Skeletal muscle satellite cell (primary cell): Measurements from ENCODE around the gene ZNF407.

Source experiments
- H3K27me3 ChIP-seq: 2 replicates; pipeline ENCODE4 v1.7.0; 2013; ENCODE audit warnings: low read length; ENCODE audit not compliant: control insufficient read depth, insufficient read depth
- H3K36me3 ChIP-seq: 2 replicates; pipeline ENCODE4 v1.7.0; 2013; ENCODE audit warnings: mild to moderate bottlenecking, control low read depth, low read length; ENCODE audit not compliant: insufficient read depth
- H3K4me1 ChIP-seq: 2 replicates; pipeline ENCODE4 v1.7.0; 2013; ENCODE audit warnings: low read length; ENCODE audit not compliant: control insufficient read depth, insufficient read depth
- H3K4me2 ChIP-seq: 2 replicates; pipeline ENCODE4 v1.7.0; 2013; ENCODE audit warnings: mild to moderate bottlenecking, low read length
- H3K4me3 ChIP-seq: 2 replicates; pipeline ENCODE4 v1.7.0; 2013; ENCODE audit warnings: low read length
- H3K9ac ChIP-seq: 2 replicates; pipeline ENCODE4 v1.7.0; 2013; ENCODE audit warnings: mild to moderate bottlenecking, low read depth, low read length, moderate library complexity
- H3K9me3 ChIP-seq: replicated peaks from 2 replicates; pipeline ENCODE4 v1.7.0; 2013; ENCODE audit warnings: mild to moderate bottlenecking, control low read depth, low read length

The ZNF407 gene

DNA sequence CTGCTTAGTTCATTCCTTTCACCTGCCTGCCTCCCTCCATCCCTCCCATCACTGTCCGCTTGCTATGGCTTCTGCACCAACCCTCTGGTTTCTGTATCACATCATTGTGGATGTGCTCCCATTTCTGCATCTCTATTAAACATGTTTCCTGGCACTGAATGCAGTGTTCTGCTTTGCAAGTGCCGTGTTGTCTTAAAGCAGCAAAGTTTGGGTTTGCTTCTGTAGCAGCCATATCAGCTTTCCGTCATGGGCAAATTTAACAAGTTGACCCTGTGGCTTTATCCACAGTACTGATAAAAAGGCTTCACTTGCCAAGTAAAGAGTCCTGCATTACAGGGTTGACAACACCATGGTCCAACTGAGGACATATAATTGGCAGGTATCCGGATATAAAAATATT is 445.8 kb downstream of the ZNF407 start:
- Histone ChIP-seq H3K36me3 (no peaks in the 10 kb centered on the region), H3K4me1 (no peaks in the 10 kb centered on the region), H3K4me3 (no peak overlapping the region), H3K27me3 (no peaks in the 10 kb centered on the region), H3K4me2 (no peak overlapping the region), H3K9me3 (no peaks in the 10 kb centered on the region), H3K9ac (no peak overlapping the region)

DNA sequence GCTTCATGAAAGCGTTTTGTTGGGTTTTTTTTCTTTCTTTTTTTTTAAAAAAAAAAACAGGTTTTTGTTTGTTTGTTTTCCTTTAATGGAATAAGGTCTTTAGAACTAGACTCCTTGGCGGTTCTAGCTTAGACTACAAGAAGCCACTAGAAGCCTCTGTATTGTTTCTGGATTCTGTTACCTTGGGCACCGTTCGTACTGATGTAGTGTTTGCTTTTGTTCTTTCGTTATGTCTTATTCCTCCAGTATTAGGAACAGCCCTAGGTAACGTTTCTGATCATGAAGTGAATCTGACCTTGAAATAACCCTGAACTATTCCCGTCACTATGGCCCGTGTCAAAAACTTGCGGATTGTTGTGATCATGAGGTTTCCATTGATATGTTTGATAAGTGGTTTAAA is 446.6 kb downstream of the ZNF407 start:
- Histone ChIP-seq H3K4me3 (no peak overlapping the region), H3K4me1 (no peaks in the 10 kb centered on the region), H3K9ac (no peak overlapping the region), H3K36me3 (no peaks in the 10 kb centered on the region), H3K4me2 (no peak overlapping the region), H3K9me3 (no peaks in the 10 kb centered on the region), H3K27me3 (no peaks in the 10 kb centered on the region)

DNA sequence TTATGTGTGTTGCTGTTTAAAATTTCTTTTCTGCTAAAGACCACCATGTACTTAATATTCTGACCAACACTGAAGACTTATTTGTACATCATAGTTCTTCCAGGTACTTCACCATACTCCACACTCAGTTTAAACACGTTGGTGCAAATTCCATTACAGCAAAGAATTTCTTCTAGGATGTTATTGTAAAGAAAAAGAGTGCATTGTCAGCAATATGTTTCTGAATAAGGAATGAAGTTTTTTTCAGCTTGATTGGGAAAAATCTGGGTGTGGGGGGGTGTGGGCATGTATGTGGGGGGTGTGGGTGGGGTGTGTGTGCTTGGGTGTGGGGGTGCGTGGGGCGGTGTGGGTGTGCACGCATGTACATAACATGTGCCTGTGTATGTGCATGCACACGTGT is 447.1 kb downstream of the ZNF407 start:
- Histone ChIP-seq H3K4me1 (no peaks in the 10 kb centered on the region), H3K9me3 (no peaks in the 10 kb centered on the region), H3K9ac (no peak overlapping the region), H3K4me2 (no peak overlapping the region), H3K27me3 (no peaks in the 10 kb centered on the region), H3K36me3 (no peaks in the 10 kb centered on the region), H3K4me3 (no peak overlapping the region)

DNA sequence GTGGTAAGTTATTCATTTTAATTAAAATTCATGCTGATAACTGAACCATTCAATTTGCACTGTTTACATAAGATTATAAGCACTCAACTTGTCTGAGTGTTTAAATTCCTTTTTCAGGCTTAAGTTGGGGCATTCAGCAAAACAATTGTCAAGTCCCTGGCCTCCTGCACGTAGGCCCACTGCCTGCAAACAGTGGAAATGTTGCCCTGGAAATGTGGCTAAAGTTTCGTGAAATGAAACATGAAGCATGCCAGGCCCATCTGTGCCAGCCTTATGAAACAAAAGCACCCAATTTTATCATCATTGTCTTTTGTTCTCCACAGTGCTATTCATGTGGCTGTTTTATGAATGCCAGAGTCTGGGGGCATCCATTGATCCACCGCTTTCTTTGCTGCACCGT is 447.6 kb downstream of the ZNF407 start:
- no peaks in the 10 kb centered on the region for H3K4me1 ChIP-seq
- H3K9me3 ChIP-seq = no peaks in the 10 kb centered on the region
- H3K27me3 ChIP-seq = no peaks in the 10 kb centered on the region
- no peak overlapping the region for H3K9ac ChIP-seq
- H3K36me3 ChIP-seq = no peaks in the 10 kb centered on the region
- H3K4me2 ChIP-seq = no peak overlapping the region
- H3K4me3 ChIP-seq = no peak overlapping the region

DNA sequence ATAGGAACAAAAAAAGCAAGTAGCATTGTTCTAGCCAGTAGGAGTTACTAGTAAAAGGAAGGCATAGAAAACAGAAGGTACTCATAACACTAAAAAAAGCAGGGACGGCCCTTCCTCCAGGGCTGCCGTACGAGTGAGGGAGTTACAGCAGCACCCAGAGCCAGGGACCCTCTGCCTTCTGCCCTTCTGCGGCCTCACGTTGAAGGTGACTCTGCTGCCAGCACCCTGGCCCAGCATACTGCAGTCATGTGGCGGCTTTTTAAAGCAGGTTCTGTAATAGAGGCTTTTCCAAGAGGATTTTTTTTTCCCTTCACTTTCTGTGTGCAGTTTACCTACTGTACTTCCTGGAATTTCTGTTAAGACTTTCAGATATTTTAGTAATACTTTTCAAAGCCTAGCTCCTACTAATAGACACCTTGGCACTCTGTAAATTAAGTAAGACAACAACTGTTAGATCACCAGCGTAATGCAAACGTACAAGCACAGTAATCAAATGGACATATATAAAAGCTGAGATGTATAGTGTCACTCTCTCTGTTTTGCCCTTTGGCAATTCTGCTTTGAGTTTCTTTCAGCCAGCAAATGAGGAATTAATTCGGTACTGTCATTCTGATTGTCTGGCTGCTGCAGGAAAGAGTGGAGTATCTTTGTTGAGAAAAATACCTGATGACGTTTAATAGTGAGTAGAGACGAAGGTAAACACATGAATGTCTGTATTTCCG is 449.7 kb downstream of the ZNF407 start:
- H3K27me3 ChIP-seq = no peaks in the 10 kb centered on the region
- no peaks in the 10 kb centered on the region for H3K36me3 ChIP-seq
- no peak overlapping the region for H3K4me3 ChIP-seq
- H3K4me2 ChIP-seq = no peak overlapping the region
- H3K9me3 ChIP-seq = no peaks in the 10 kb centered on the region
- H3K4me1 ChIP-seq = no peaks in the 10 kb centered on the region
- H3K9ac ChIP-seq = no peak overlapping the region

DNA sequence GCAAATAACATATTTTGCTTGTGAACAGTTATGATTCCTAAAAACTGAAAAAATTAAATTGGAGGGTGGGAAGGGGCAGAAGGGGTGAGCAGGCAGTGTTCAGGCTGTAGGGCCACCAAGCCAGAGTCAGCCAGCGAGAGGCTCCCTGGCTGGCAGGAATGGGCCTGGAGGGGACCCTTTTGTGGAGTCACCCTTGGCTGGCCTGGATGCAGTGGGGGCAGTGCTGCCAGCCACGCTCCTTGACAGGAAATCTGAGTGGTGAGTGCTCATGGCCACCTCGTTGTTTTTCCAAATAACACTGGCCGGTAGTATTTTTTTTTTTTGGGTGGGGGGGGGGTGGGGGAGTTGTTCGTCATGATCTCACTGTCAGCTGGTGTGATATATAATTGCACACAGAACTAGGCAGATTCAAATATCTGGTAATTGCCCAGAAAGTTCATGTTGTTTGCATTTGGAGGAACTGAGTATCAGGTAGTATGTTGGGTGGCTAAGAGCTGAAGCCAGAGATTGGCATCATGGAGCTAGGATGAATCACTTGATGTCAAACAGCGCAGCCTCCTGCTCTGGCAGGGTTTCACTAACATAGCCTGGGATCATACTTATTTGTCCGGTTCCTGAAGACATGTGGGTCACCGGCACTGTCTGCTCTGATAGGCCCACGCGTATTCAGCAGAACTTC is 451.2 kb downstream of the ZNF407 start:
- no peaks in the 10 kb centered on the region for H3K36me3 ChIP-seq
- H3K9ac ChIP-seq = no peak overlapping the region
- H3K4me2 ChIP-seq = no peak overlapping the region
- no peaks in the 10 kb centered on the region for H3K4me1 ChIP-seq
- no peaks in the 10 kb centered on the region for H3K27me3 ChIP-seq
- no peaks in the 10 kb centered on the region for H3K9me3 ChIP-seq
- H3K4me3 ChIP-seq = no peak overlapping the region

DNA sequence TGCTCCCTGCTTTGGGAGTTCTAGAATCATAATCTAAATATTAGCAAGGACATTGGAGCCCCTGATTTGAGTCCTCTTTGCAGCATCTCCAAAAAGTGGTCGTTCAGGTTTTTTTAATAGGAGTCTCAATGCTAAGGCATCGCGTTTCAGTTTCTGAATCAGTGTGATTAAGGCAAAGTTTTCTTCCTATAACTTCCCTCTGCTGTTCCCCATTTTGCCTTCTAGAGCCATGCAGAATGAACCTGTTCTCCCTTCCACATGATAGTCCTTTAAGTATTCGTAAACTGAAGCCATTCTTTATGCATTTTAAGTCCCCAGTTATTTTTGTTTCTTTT is 451.8 kb downstream of the ZNF407 start:
- Histone ChIP-seq H3K4me2 (no peak overlapping the region), H3K4me3 (no peak overlapping the region), H3K9ac (no peak overlapping the region), H3K9me3 (no peaks in the 10 kb centered on the region), H3K27me3 (no peaks in the 10 kb centered on the region), H3K36me3 (no peaks in the 10 kb centered on the region), H3K4me1 (no peaks in the 10 kb centered on the region)

DNA sequence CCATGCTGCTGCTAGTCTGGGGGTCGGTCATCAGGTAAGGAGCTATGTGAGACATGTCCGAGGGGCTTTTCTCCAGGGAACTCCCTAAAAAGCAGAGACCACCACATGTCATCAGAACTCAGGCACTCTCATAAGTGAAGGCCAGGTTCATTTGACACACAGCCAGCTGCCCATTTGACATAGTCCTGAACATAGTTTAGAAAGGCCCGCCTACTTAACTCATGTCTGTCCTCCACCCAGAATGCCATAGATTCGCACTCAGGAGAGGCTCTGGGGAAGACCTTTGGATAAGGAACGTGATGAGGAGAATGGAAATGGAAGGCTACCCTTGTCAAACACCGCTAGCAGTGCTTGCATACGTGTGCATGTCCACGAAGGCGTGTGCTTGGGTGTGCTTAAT is 454.1 kb downstream of the ZNF407 start:
- no peaks in the 10 kb centered on the region for H3K27me3 ChIP-seq
- no peak overlapping the region for H3K4me2 ChIP-seq
- no peaks in the 10 kb centered on the region for H3K4me1 ChIP-seq
- H3K9me3 ChIP-seq = no peaks in the 10 kb centered on the region
- H3K36me3 ChIP-seq = no peaks in the 10 kb centered on the region
- no peak overlapping the region for H3K9ac ChIP-seq
- no peak overlapping the region for H3K4me3 ChIP-seq

DNA sequence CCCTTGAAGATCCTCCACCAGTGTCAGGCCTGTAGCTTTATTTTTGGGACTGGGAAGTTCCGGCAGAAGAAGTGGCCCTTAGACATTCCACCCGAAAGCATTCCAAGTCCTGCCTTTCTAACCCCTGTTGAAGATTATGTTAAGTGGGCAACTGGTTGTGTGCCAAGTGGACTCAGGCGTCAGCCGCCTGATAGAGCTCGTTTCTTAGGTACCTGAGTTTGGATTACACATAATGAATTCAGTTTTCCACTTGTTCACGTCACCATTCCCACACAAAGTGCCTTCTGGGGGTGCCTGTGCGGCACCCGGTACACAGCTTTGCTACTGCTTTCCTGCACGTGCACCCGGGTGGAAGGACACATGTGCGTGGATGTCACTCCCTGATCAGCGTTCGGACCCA is 454.8 kb downstream of the ZNF407 start:
- Histone ChIP-seq H3K4me3 (no peak overlapping the region), H3K4me2 (no peak overlapping the region), H3K36me3 (no peaks in the 10 kb centered on the region), H3K4me1 (no peaks in the 10 kb centered on the region), H3K27me3 (no peaks in the 10 kb centered on the region), H3K9ac (no peak overlapping the region), H3K9me3 (no peaks in the 10 kb centered on the region)

DNA sequence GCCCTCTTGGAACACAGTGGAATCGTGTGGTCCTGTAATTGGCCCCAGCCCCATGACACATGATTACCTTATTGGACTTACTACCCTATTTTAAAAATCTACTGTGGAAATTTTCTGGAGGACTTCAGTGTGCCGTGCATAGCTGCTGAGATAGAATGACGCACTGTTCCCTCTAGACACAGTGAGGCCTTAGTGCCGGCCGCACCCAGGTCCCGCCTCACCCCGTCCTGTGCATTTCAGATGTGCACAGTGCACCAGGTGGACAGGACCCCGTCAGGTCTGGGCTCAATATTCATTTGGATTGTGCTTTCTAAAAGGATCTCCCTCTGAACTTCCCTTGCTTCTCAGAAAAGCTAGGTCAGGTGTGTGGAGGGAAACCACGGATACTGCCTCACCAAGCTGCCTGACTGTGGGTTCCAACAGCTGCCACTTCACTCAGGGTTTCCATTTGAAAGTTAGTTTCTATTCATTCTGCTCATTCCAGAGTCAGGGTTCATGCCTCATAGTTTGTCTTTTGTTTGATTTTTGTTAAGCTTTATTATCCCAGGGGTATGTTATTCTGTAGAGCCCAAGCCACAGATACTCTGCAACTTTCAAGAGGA is 455.5 kb downstream of the ZNF407 start:
- Histone ChIP-seq H3K9me3 (no peaks in the 10 kb centered on the region), H3K4me2 (no peak overlapping the region), H3K4me3 (no peak overlapping the region), H3K4me1 (no peaks in the 10 kb centered on the region), H3K36me3 (no peaks in the 10 kb centered on the region), H3K27me3 (no peaks in the 10 kb centered on the region), H3K9ac (no peak overlapping the region)

DNA sequence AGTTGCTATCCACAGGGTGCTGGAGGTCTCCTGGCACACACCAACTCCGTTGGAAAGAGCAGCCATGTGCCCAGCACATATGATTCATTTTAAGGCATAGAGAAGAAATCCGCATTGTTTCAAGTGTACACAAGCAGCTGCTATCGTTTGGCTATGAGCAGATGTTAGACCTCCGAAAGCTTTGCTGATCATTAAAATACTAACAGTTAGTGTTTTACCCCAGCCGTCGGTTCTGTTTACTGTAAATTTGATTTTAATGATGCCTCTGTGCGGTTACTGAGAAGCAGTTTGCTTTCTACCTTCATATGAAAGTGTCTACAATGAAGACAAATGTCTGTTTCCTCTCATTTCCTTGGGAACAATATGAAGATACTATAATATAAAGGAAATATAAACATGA is 456.4 kb downstream of the ZNF407 start:
- Histone ChIP-seq H3K36me3 (no peaks in the 10 kb centered on the region), H3K9ac (no peak overlapping the region), H3K4me2 (no peak overlapping the region), H3K9me3 (no peaks in the 10 kb centered on the region), H3K27me3 (no peaks in the 10 kb centered on the region), H3K4me1 (no peaks in the 10 kb centered on the region), H3K4me3 (no peak overlapping the region)

DNA sequence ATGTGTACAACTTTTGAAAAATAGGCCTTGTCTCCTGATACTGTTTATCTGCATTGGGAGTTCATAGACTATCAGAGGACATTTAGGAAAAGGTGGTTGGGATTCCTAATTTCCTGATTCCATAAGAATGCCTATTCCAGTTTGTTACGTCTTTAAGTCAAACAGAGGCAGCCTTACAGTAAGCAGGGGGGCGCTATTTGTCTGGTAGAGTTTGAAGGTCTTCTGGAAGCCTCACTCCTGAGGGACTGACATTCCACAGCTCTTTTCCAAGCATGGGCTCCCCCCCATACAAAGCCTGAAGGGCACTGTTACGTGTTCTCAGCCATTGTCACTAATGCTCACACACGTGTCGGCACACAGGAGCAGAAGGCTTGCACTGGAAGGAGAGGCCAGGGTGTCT is 456.9 kb downstream of the ZNF407 start:
- no peaks in the 10 kb centered on the region for H3K27me3 ChIP-seq
- H3K36me3 ChIP-seq = no peaks in the 10 kb centered on the region
- no peak overlapping the region for H3K9ac ChIP-seq
- H3K4me1 ChIP-seq = no peaks in the 10 kb centered on the region
- no peak overlapping the region for H3K4me2 ChIP-seq
- no peaks in the 10 kb centered on the region for H3K9me3 ChIP-seq
- H3K4me3 ChIP-seq = no peak overlapping the region
